Brain microvascular endothelial cell (primary cell): ENCODE measurements around the gene ITGB1.
A peak's percentile ranks its signal among the peaks of the same experiment; 100 is the strongest.

ENCODE experiments used
- DNase-seq: peaks from one replicate; pipeline ENCODE4 v3.0.0-alpha.2; 2020
- H3K27ac ChIP-seq: fragments of 250-450 bp; sonication (Bioruptor Pico); 2 replicates; pipeline ENCODE4 v1.5.1; 2020; ENCODE audit warnings: mild to moderate bottlenecking, moderate library complexity
- H3K27me3 ChIP-seq: fragments of 250-450 bp; sonication (Bioruptor Pico); replicated peaks from 2 replicates; pipeline ENCODE4 v1.5.1; 2020; ENCODE audit warnings: mild to moderate bottlenecking
- H3K36me3 ChIP-seq: fragments of 250-450 bp; sonication (Bioruptor Pico); replicated peaks from 2 replicates; pipeline ENCODE4 v1.5.1; 2020; ENCODE audit warnings: mild to moderate bottlenecking
- H3K4me3 ChIP-seq: 2 replicates; pipeline ENCODE4 v1.5.1; 2011; ENCODE audit warnings: low read depth, mild to moderate bottlenecking, control low read depth, low read length, moderate library complexity
- CTCF ChIP-seq: IDR thresholded peaks from 2 replicates; pipeline ENCODE4 v1.5.1; 2011; ENCODE audit warnings: low read depth, mild to moderate bottlenecking, moderate library complexity, low read length, control low read depth, inconsistent platforms; ENCODE audit errors: missing control alignments
- in situ Hi-C: cut with HindIII; loops from 2 replicates; pipeline ENCODE4 v1.10.0; 2017; ENCODE audit warnings: low sequenced_read_pairs, low pct_ligation_motif_present

The ITGB1 gene

DNA sequence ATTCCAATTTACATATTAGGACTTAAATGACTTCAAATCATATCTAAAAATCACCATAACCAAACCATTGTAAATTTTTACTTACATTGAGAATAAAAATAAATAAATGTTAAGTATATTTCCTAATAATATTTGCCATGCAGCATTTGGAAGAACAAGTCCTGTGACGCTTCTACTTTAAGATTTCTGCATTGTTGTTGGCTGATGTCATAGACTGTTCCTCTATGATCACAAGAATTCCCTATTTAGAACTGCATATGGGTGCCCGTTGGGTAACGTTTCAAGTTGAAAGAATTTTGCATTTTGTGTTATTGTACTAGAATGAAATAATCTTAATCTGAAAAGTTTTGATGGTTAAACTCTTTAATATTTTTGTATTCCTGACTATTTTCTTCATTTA lies 5.1 kb upstream of the ITGB1 start:
- H3K27me3 ChIP-seq, result no peaks in the 10 kb centered on the region
- H3K27ac ChIP-seq, result peak overlapping the region; percentile 91
- peak; percentile 68 for DNase-seq
- H3K36me3 ChIP-seq, result no peaks in the 10 kb centered on the region
- in situ Hi-C loops, result no loop called here
- H3K4me3 ChIP-seq, result no peak overlapping the region
- no peak for TF ChIP-seq CTCF

DNA sequence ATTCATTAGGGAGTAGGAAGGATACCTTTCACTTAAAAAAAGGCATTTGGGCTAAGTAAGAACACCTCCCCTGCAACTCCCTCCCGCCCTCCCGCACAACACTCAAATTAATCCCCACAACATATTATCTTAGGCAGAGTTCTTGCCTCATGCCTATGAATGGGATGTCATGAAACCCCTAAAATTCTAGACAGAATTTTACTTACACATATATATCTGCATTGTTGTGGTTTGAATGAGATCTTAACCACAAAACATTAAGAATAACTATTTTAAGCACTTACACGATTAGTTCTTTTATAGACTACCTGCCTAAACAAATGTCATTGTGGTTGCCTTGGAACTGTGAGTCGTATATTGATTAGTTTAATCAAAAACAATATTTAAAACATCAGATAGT lies 4.5 kb upstream of the ITGB1 start:
- in situ Hi-C loops, result no loop called here
- TF ChIP-seq CTCF, result no peak
- peak overlapping the region; percentile 91 for H3K27ac ChIP-seq
- no peaks in the 10 kb centered on the region for H3K36me3 ChIP-seq
- no peak for DNase-seq
- no peaks in the 10 kb centered on the region for H3K27me3 ChIP-seq
- no peak overlapping the region for H3K4me3 ChIP-seq

DNA sequence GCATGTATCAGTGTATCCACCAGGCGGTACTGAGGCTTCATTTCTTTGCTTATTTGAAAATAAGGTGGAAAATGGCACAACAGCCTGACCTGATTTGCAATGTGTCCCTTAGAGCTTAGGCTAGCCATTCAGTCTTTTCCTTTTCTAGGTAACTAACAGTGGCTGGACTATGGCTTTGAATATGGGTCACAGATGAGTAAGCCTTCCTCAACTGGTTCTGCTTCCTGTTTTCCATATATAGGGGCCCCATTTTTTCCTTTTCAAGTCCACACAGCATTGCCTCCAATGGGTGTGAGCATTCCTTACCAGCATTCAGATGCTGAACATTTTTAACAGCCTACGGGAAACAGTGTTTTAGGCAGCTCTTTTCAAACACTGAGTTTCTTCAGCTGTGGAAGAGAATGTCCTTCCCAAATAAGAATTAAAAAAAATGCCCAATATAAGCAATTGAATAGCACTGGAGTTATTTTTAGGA lies 3.9 kb upstream of the ITGB1 start:
- peak; percentile 46 for TF ChIP-seq CTCF
- Histone ChIP-seq H3K27me3 (no peaks in the 10 kb centered on the region), H3K4me3 (no peak overlapping the region), H3K27ac (peak overlapping the region; percentile 91), H3K36me3 (no peaks in the 10 kb centered on the region)
- in situ Hi-C loops, result no loop called here
- DNase-seq, result peak; percentile 77

- no peak for DNase-seq
- Histone ChIP-seq H3K27ac (peak overlapping the region; percentile 91), H3K27me3 (no peaks in the 10 kb centered on the region), H3K4me3 (no peak overlapping the region), H3K36me3 (no peaks in the 10 kb centered on the region)
- in situ Hi-C loops, result no loop called here
- TF ChIP-seq CTCF, result no peak
Measured at GRCh38 chr10:32961343-32961894, 3.4 kb upstream of the ITGB1 start.

GRCh38 chr10:32960022-32960421 lies 2.0 kb upstream of the ITGB1 start:
- peaks cover 5% of the 10 kb centered on the region for H3K36me3 ChIP-seq
- no peaks in the 10 kb centered on the region for H3K27me3 ChIP-seq
- H3K27ac ChIP-seq, result peak overlapping the region; percentile 98
- DNase-seq, result no peak
- TF ChIP-seq CTCF, result no peak
- in situ Hi-C loops, result no loop called here
- peak overlapping the region; percentile 75 for H3K4me3 ChIP-seq
